GM21529 (cell line): ENCODE results near the gene IGSF1.
"Not testable (repeated sequence)": the region's sequence is repeated elsewhere in the genome, so short reads cannot be mapped to it uniquely, and the experiment has no call there.

ENCODE experiments used
- ATAC-seq: cut with Tn5 transposase; IDR thresholded peaks from one replicate; pipeline ENCODE4 v1.9.1; 2021; ENCODE audit not compliant: unreplicated experiment

IGSF1 gene

GRCh38 chrX:131273011-131273410 lies 16.1 kb downstream of the IGSF1 start:
- no peak for ATAC-seq

DNA sequence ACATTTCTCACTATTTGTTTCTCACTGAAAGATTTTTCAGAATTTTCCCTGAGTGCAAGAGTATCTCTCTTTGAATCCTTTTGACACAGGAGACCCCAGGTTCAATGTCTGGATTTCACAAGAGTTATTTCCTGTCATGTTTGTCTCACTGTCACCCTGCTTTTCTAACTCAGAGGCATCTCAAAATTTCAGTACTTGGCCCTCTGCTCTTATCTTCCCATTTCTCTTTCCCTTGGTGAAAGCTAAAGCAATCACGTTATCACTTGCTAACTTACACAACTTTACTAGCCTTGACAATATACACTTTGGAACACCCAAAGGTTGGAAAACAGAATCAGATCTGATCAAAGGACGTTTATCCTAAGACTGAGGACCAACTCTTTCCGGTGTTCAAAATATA lies 17.3 kb downstream of the IGSF1 start:
- ATAC-seq: no peak

DNA sequence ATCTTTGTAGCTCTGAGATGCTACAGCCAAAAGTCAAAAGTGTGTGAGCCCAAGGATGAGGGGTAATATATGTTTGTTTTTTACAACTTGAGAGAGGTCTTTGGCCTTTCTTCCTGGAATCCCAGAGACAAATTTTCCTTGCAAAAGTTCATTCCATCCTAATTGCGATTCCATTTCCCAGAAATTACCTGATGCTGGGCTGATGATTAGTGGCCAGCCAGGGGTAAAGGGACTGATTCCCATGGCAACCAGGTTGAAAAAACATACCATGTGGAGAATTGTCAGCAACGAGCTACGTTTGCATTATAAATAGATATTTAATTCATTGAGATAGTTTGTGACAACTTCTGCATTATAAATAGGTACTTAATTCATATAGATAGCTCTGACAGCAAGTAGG lies 17.8 kb downstream of the IGSF1 start:
- ATAC-seq: no peak

DNA sequence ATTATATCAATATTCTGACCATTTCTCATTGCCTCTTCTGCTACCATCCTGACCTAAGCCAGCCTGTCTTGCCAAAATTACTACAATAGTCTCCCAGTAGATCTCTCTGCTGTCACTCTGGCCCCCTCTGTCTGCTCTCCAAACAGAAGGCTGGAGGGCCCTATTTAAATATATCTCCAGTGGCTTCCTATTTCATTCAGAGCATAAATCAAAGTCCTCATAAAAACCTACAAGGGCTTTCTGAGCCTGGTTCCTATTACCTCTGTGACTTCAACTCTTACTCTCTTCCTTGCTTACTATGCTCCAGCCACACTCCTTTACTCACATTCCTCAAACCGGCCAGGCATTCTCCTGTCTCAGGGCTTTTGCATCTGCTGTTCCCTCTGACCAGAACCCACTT lies 19.0 kb downstream of the IGSF1 start:
- no peak for ATAC-seq

DNA sequence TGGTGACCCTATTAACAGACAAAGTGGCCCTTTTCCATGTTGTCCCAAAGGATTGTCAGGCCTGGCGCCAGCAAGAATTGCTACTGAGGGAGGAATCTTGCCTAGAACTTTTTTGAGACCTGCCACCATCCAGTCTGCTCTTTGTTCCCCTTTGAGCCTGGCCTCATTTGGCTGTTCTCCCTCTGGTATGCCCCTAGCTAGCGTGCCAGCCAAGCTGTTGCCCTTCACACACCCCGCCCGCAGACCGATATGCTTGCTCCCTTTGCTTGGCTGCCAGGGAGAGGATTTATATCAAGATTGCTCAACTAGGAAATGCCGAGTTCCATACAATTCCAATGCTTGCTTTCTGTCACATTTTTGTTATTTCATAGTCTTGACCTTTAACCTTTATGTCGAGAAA lies 24.4 kb downstream of the IGSF1 start:
- no peak for ATAC-seq

GRCh38 chrX:131264053-131264452 lies 25.1 kb downstream of the IGSF1 start:
- no peak for ATAC-seq

- no peak for ATAC-seq
These were observed 26.1 kb downstream of the IGSF1 start for GRCh38 chrX:131262738-131263679.

- ATAC-seq: no peak
These were observed 26.9 kb downstream of the IGSF1 start for GRCh38 chrX:131262200-131262599.

DNA sequence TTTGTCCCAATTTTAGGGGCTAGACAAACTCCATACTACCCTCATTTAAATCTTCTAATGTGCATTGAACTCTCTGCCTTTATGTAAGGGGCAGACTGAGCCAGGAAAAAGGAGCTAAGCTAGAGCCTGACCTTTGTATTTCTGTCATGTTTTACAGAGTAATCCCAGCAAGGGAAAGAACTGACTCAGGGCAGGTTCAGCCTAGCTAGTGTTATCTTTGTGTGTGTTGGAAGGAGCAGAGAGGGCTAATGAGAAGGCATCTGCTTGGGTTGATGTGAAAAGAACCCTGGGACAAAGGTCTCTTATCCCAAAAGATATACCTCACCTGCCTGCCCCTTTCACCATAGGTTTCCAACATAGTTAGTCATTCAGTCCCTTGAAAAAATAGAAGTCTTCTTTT lies 31.7 kb downstream of the IGSF1 start:
- ATAC-seq: no peak

DNA sequence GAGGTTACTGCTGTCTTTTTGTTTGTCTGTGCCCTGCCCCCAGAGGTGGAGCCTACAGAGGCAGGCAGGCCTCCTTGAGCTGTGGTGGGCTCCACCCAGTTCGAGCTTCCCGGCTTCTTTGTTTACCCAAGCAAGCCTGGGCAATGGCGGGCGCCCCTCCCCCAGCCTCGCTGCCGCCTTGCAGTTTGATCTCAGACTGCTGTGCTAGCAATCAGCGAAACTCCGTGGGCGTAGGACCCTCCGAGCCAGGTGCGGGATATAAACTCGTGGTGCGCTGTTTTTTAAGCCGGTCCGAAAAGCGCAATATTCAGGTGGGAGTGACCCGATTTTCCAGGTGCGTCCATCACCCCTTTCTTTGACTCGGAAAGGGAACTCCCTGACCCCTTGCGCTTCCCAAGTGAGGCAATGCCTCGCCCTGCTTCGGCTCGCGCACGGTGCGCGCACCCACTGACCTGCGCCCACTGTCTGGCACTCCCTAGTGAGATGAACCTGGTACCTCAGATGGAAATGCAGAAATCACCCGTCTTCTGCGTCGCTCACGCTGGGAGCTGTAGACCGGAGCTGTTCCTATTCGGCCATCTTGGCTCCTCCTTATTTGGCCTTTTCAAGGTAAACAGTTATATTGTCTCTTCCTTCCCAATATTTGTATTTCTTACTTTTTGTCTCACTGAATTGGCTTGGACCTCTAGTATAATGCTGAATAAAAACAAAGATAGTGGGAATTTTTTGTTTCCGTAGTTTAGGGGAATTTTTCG lies 37.9 kb downstream of the IGSF1 start:
- not testable (repeated sequence) for ATAC-seq

DNA sequence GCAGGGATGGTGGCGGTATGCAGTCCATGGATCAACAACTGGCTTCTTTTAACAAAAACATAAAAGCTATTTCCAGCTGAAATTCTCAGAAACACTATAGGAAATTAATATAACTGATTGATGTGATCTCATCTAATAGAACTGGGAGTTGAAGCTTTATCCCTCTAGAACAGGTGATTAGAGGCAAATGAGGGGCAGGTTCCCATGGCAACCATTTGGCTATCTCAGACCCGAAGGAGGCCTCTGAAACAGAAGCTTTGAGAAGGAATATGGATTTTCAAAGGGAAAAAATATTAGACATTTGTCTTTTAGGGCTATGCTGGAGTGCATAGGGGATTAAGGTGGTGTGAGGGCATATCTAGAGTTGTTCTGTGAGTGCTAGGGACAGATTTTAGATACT lies 50.0 kb downstream of the IGSF1 start:
- ATAC-seq: no peak

DNA sequence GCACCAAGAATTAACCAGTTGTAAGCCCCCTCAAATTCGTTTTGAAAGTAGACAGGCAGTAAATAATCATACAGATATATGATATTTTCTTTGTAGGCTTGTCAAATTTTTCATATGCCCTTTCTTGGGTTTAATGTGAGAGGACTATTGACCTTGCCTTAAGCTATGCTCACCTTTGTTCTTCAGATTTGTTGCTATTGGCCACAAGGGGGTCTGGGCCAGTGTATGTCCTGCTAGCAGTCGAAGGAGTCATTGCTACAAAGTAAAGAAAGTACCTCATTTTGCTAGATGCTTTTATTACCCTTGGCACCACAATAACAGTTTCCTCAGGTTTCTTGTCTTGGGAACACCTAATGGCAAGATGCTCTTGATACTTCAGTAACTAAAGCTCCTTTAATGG lies 51.7 kb downstream of the IGSF1 start:
- no peak for ATAC-seq

DNA sequence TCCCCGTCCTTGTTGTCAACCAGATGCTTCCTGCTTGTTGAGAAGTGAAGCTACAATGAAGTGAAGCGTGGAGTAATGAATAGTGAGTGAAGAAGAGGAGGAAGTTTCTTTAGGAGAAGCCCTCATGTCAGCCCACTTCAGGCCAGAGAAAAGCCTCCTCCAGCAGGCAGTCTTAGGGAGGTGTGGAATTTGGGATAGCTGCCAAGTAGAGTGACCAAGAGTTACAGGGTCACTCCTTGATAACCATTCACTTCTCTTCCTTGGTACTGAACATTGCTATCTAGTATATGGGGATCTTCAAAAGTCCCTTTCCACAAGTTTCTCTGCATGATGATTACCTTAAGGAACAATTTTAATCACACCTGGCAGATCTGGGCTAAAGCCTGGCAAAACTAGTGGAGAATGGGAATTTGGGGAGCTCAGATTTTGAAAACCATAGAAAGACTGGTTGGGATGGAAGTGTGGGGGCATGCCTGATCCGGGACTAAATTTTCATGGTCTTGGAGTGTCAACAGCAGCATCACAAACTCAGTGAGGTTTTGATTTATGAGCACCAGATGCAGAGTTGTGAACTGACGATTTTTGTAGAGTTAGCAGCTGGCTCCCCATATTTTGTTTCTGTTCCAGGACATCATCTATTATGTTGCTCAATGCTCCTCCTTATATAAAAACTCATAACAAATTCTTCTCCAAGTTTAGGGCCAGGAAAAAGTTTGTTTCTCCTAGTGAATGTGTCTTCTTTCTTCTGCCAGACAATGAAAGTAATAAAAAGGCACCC lies 53.1 kb downstream of the IGSF1 start:
- no peak for ATAC-seq

DNA sequence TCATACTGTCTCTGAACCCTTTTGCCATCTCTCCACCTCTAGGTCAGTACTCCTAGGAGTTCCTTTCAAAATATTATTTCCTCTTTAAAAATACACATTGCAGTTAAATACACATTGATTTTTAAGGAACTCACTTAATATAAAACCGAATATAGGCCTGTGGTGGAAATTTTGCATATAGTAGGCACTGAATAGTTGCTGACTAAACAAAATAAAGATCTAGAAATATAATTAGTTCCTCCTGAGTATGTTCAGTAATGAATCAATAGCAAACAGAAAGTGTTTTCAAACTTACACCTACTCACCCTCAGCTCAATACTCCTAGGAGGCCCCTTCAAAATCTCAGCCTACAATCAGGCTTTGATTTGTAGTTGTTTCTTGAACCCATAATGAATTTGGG lies 61.5 kb downstream of the IGSF1 start:
- ATAC-seq: no peak

- no peak for ATAC-seq
These were observed 62.5 kb downstream of the IGSF1 start for GRCh38 chrX:131226591-131226990.

DNA sequence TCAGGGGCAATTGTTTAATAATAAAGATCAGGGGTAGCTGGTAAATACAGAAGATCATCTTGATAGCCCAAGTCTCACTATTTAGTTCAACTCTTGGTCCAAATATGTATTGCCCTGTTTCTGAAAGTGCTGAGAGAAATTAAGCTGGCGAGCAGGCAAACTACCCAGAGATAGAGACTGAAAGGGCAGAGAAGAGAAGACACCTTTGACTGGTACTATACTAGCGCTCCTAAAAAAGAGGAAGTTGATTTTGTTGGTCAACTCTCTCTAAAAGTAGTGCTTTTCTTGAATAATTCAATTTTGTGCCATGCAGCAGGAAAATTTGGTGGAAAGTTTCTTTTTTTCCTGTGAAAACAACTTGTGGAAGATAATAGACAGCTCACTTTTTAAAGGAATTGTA lies 64.0 kb downstream of the IGSF1 start:
- ATAC-seq: no peak
